ENCODE measurements around the gene TMED10. TPM values are rescaled to one million over a fixed set of nuclear protein-coding genes. Genes with fewer than 3 reads are reported as not detected.

TMED10 gene
- polyA plus RNA-seq, 1 of the 3 experiments (the other 2 are of a cell fraction) = 168 TPM

DNA sequence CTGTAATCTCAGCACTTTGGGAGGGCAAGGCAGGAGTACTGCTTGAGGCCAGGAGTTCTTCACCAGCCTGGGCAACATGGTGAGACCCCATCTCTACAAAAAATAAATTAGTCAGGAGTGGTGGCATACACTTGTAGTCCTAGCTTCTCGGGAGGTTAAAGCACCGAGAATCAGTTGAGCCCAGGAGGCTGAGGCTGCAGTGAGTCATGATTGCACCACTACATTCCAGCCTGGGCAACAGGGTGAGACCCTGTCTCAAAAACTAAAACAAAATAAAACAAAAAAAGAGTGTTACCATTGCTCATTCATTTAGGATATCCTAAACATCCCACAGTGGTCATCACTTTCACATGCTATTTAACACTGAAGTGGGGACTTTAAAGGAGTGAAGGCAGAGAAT lies 57.4 kb downstream of the TMED10 start:
- no peak for DNase-seq
- Histone ChIP-seq H3K27ac (ENCODE audit: low read depth in 2 of 2, low read length in 1 of 2) (no peak overlapping the region), H3K4me1 (ENCODE audit: control insufficient read depth in 1 of 2, insufficient read depth in 2 of 2, low read depth in 1 of 2, low read length in 1 of 2) (no peaks in the 10 kb centered on the region), H3K9me2 (no peaks in the 10 kb centered on the region), H3K4me3 (ENCODE audit: low read depth in 2 of 2, low read length in 1 of 2) (no peak overlapping the region), H3K79me2 (ENCODE audit: insufficient read depth) (no peaks in the 10 kb centered on the region), H2AFZ (ENCODE audit: low read depth) (no peak overlapping the region), H3K36me3 (replicated peaks in 1 of 2; ENCODE audit: control insufficient read depth in 1 of 2, insufficient read depth in 2 of 2, low read length in 1 of 2) (peaks cover 49 to 64% of the 10 kb centered on the region in 2 experiments), H3K4me2 (no peak overlapping the region), H3K9ac (no peak overlapping the region), H3F3A (replicated peaks; ENCODE audit: insufficient read depth) (peaks cover 7% of the 10 kb centered on the region), H3K9me3 (no peaks in the 10 kb centered on the region), H4K20me1 (ENCODE audit: insufficient read depth) (no peaks in the 10 kb centered on the region), H3K27me3 (ENCODE audit: insufficient read depth) (no peaks in the 10 kb centered on the region)
- ChIA-PET CTCF (interaction anchor here (0.6 kb wide), 1 partner anchor 47 kb away, joined by 3 read pairs; no protein-coding TSS in a partner anchor), POLR2A (no interaction called here)
- TF ChIP-seq, protein P1, sequence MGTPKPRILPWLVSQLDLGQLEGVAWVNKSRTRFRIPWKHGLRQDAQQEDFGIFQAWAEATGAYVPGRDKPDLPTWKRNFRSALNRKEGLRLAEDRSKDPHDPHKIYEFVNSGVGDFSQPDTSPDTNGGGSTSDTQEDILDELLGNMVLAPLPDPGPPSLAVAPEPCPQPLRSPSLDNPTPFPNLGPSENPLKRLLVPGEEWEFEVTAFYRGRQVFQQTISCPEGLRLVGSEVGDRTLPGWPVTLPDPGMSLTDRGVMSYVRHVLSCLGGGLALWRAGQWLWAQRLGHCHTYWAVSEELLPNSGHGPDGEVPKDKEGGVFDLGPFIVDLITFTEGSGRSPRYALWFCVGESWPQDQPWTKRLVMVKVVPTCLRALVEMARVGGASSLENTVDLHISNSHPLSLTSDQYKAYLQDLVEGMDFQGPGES (IDR thresholded peaks at IDR 0.05; ENCODE audit: low read depth, low read length) = no peak
- TF ChIP-seq CTCF (IDR thresholded peaks at IDR 0.05) (no peak), POLR2AphosphoS5 (IDR thresholded peaks at IDR 0.05; ENCODE audit: low read depth, low read length) (no peak), YY1 (IDR thresholded peaks at IDR 0.05; ENCODE audit: low read depth) (no peak), SIN3A (IDR thresholded peaks at IDR 0.05; ENCODE audit: borderline replicate concordance, low read depth, low read length) (no peak)
- TF ChIP-seq, protein P2, sequence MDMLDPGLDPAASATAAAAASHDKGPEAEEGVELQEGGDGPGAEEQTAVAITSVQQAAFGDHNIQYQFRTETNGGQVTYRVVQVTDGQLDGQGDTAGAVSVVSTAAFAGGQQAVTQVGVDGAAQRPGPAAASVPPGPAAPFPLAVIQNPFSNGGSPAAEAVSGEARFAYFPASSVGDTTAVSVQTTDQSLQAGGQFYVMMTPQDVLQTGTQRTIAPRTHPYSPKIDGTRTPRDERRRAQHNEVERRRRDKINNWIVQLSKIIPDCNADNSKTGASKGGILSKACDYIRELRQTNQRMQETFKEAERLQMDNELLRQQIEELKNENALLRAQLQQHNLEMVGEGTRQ (IDR thresholded peaks at IDR 0.05; ENCODE audit: borderline replicate concordance, low read depth, low read length) = no peak
- TF ChIP-seq, protein P3, sequence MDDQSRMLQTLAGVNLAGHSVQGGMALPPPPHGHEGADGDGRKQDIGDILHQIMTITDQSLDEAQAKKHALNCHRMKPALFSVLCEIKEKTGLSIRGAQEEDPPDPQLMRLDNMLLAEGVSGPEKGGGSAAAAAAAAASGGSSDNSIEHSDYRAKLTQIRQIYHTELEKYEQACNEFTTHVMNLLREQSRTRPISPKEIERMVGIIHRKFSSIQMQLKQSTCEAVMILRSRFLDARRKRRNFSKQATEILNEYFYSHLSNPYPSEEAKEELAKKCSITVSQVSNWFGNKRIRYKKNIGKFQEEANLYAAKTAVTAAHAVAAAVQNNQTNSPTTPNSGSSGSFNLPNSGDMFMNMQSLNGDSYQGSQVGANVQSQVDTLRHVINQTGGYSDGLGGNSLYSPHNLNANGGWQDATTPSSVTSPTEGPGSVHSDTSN (IDR thresholded peaks at IDR 0.05) = no peak
- WGBS (ENCODE audit: low lambda C conversion rate) = 83% methylated on average over 2 of the region's 2 CpGs

GRCh38 chr14:75113932-75114539 lies 62.4 kb downstream of the TMED10 start:
- Histone ChIP-seq H3K27me3 (ENCODE audit: insufficient read depth) (no peaks in the 10 kb centered on the region), H3K4me2 (no peak overlapping the region), H3K27ac (ENCODE audit: low read depth in 2 of 2, low read length in 1 of 2) (no peak overlapping the region), H3K9ac (no peak overlapping the region), H3K9me3 (no peaks in the 10 kb centered on the region), H3F3A (replicated peaks; ENCODE audit: insufficient read depth) (no peaks in the 10 kb centered on the region), H3K9me2 (no peaks in the 10 kb centered on the region), H4K20me1 (ENCODE audit: insufficient read depth) (no peaks in the 10 kb centered on the region), H3K79me2 (ENCODE audit: insufficient read depth) (no peaks in the 10 kb centered on the region), H2AFZ (ENCODE audit: low read depth) (no peak overlapping the region), H3K4me3 (ENCODE audit: low read depth in 2 of 2, low read length in 1 of 2) (no peak overlapping the region), H3K4me1 (ENCODE audit: control insufficient read depth in 1 of 2, insufficient read depth in 2 of 2, low read depth in 1 of 2, low read length in 1 of 2) (no peaks in the 10 kb centered on the region), H3K36me3 (replicated peaks in 1 of 2; ENCODE audit: control insufficient read depth in 1 of 2, insufficient read depth in 2 of 2, low read length in 1 of 2) (peaks cover 67 to 86% of the 10 kb centered on the region in 2 experiments)
- POLR2A ChIA-PET = no interaction called here
- no peak for TF ChIP-seq POLR2AphosphoS5 (IDR thresholded peaks at IDR 0.05; ENCODE audit: low read depth, low read length)
- no peak for TF ChIP-seq FOSL2 (IDR thresholded peaks at IDR 0.05; ENCODE audit: borderline replicate concordance, low read depth)
- TF ChIP-seq FOXJ3 (CRISPR knock-in tag; IDR thresholded peaks at IDR 0.05) = no peak
- no peak for TF ChIP-seq JUND (IDR thresholded peaks at IDR 0.05)
- no peak for TF ChIP-seq NFIC (IDR thresholded peaks at IDR 0.05; ENCODE audit: borderline replicate concordance)
- no peak for TF ChIP-seq GATA2 (CRISPR knock-in tag; IDR thresholded peaks at IDR 0.05)
- TF ChIP-seq MXI1 (IDR thresholded peaks at IDR 0.05; ENCODE audit: low read depth, low read length) = no peak
- TF ChIP-seq, protein P4, sequence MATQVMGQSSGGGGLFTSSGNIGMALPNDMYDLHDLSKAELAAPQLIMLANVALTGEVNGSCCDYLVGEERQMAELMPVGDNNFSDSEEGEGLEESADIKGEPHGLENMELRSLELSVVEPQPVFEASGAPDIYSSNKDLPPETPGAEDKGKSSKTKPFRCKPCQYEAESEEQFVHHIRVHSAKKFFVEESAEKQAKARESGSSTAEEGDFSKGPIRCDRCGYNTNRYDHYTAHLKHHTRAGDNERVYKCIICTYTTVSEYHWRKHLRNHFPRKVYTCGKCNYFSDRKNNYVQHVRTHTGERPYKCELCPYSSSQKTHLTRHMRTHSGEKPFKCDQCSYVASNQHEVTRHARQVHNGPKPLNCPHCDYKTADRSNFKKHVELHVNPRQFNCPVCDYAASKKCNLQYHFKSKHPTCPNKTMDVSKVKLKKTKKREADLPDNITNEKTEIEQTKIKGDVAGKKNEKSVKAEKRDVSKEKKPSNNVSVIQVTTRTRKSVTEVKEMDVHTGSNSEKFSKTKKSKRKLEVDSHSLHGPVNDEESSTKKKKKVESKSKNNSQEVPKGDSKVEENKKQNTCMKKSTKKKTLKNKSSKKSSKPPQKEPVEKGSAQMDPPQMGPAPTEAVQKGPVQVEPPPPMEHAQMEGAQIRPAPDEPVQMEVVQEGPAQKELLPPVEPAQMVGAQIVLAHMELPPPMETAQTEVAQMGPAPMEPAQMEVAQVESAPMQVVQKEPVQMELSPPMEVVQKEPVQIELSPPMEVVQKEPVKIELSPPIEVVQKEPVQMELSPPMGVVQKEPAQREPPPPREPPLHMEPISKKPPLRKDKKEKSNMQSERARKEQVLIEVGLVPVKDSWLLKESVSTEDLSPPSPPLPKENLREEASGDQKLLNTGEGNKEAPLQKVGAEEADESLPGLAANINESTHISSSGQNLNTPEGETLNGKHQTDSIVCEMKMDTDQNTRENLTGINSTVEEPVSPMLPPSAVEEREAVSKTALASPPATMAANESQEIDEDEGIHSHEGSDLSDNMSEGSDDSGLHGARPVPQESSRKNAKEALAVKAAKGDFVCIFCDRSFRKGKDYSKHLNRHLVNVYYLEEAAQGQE (IDR thresholded peaks at IDR 0.05; ENCODE audit: low read depth, low read length) = no peak
- DNase-seq = no peak
- CTCF ChIA-PET = interaction anchor here (1.4 kb wide), 1 partner anchor 26 kb away, joined by 3 read pairs; no protein-coding TSS in a partner anchor
- whole genome bisulfite sequencing (ENCODE audit: low lambda C conversion rate) = 93% methylated on average over 5 of the region's 5 CpGs
